ENCODE measurements around the gene MARCO.
A peak's percentile ranks its signal among the peaks of the same experiment; 100 is the strongest.

MARCO gene

GRCh38 chr2:118942031-118942430 lies at the start of gene MARCO:
Gene MARCO (plus strand): TSS chr2:118942194. CDS start chr2:118942301, 107 bp downstream.
- no peak within 1 kb of the TSS for H3K27ac ChIP-seq (ENCODE audit: low read depth, low read length)
- no peak within 1 kb of the TSS for H3K9ac ChIP-seq (ENCODE audit: low read length in 5 of 5)
- no peaks in the 10 kb centered on the region for H3K27me3 ChIP-seq (ENCODE audit: control insufficient read depth in 5 of 5, insufficient read depth in 4 of 5, low read length in 5 of 5)
- no peaks in the 10 kb centered on the region for H3K9me3 ChIP-seq (ENCODE audit: control insufficient read depth in 5 of 5, low read length in 5 of 5)
- H3K4me3 ChIP-seq (ENCODE audit: low read depth in 1 of 5, low read length in 5 of 5): peak within 1 kb of the TSS in 1 of 5 donors; percentile 13
- H3K36me3 ChIP-seq (ENCODE audit: control insufficient read depth in 5 of 5, insufficient read depth in 5 of 5, low read length in 5 of 5): no peaks in the 10 kb centered on the region
- peaks cover 0 to 37% (median 26%) of the 10 kb centered on the region in 5 donors for H3K4me1 ChIP-seq (ENCODE audit: control insufficient read depth in 5 of 5, insufficient read depth in 5 of 5, low read length in 5 of 5)

- H3K4me1 ChIP-seq (ENCODE audit: control insufficient read depth in 5 of 5, insufficient read depth in 5 of 5, low read length in 5 of 5): no peaks in the 10 kb centered on the region
- H3K4me3 ChIP-seq (ENCODE audit: low read depth in 1 of 5, low read length in 5 of 5): no peak overlapping the region
- H3K27me3 ChIP-seq (ENCODE audit: control insufficient read depth in 5 of 5, insufficient read depth in 4 of 5, low read length in 5 of 5): no peaks in the 10 kb centered on the region
- H3K9ac ChIP-seq (ENCODE audit: low read length in 5 of 5): no peak overlapping the region
- H3K9me3 ChIP-seq (ENCODE audit: control insufficient read depth in 5 of 5, low read length in 5 of 5): peaks cover 2 to 29% (median 12%) of the 10 kb centered on the region in 5 donors
- H3K36me3 ChIP-seq (ENCODE audit: control insufficient read depth in 5 of 5, insufficient read depth in 5 of 5, low read length in 5 of 5): no peaks in the 10 kb centered on the region
- H3K27ac ChIP-seq (ENCODE audit: low read depth, low read length): no peak overlapping the region
These were observed 48.9 kb upstream of the MARCO start for GRCh38 chr2:118893100-118893499.

- H3K9me3 ChIP-seq (ENCODE audit: control insufficient read depth in 5 of 5, low read length in 5 of 5): peaks cover 0 to 3% (median 0%) of the 10 kb centered on the region in 5 donors
- H3K9ac ChIP-seq (ENCODE audit: low read length in 5 of 5): no peak overlapping the region
- no peak overlapping the region for H3K27ac ChIP-seq (ENCODE audit: low read depth, low read length)
These were observed 39.5 kb upstream of the MARCO start for GRCh38 chr2:118902266-118903028.

GRCh38 chr2:118903029-118903351 lies 39.0 kb upstream of the MARCO start:
- Histone ChIP-seq H3K36me3 (ENCODE audit: control insufficient read depth in 5 of 5, insufficient read depth in 5 of 5, low read length in 5 of 5) (no peaks in the 10 kb centered on the region), H3K4me3 (ENCODE audit: low read depth in 1 of 5, low read length in 5 of 5) (no peak overlapping the region), H3K9me3 (ENCODE audit: control insufficient read depth in 5 of 5, low read length in 5 of 5) (peaks cover 0 to 3% (median 0%) of the 10 kb centered on the region in 5 donors), H3K4me1 (ENCODE audit: control insufficient read depth in 5 of 5, insufficient read depth in 5 of 5, low read length in 5 of 5) (peaks cover 0 to 31% (median 14%) of the 10 kb centered on the region in 5 donors), H3K9ac (ENCODE audit: low read length in 5 of 5) (no peak overlapping the region), H3K27ac (ENCODE audit: low read depth, low read length) (no peak overlapping the region), H3K27me3 (ENCODE audit: control insufficient read depth in 5 of 5, insufficient read depth in 4 of 5, low read length in 5 of 5) (no peaks in the 10 kb centered on the region)

More at GRCh38 chr2:118902266-118903028, 39.5 kb upstream of the MARCO start:
- peak overlapping the region in 1 of 5 donors; percentile 22 for H3K4me3 ChIP-seq (ENCODE audit: low read depth in 1 of 5, low read length in 5 of 5)
- peaks cover 0 to 31% (median 14%) of the 10 kb centered on the region in 5 donors for H3K4me1 ChIP-seq (ENCODE audit: control insufficient read depth in 5 of 5, insufficient read depth in 5 of 5, low read length in 5 of 5)
- no peaks in the 10 kb centered on the region for H3K27me3 ChIP-seq (ENCODE audit: control insufficient read depth in 5 of 5, insufficient read depth in 4 of 5, low read length in 5 of 5)
- H3K36me3 ChIP-seq (ENCODE audit: control insufficient read depth in 5 of 5, insufficient read depth in 5 of 5, low read length in 5 of 5): no peaks in the 10 kb centered on the region

- Histone ChIP-seq H3K9me3 (ENCODE audit: control insufficient read depth in 5 of 5, low read length in 5 of 5) (peaks cover 0 to 3% (median 0%) of the 10 kb centered on the region in 5 donors), H3K27me3 (ENCODE audit: control insufficient read depth in 5 of 5, insufficient read depth in 4 of 5, low read length in 5 of 5) (no peaks in the 10 kb centered on the region), H3K4me1 (ENCODE audit: control insufficient read depth in 5 of 5, insufficient read depth in 5 of 5, low read length in 5 of 5) (peaks cover 0 to 31% (median 14%) of the 10 kb centered on the region in 5 donors), H3K36me3 (ENCODE audit: control insufficient read depth in 5 of 5, insufficient read depth in 5 of 5, low read length in 5 of 5) (no peaks in the 10 kb centered on the region), H3K9ac (ENCODE audit: low read length in 5 of 5) (peak overlapping the region in 1 of 5 donors; percentile 12), H3K27ac (ENCODE audit: low read depth, low read length) (no peak overlapping the region), H3K4me3 (ENCODE audit: low read depth in 1 of 5, low read length in 5 of 5) (no peak overlapping the region)
These were observed 38.2 kb upstream of the MARCO start for GRCh38 chr2:118903551-118904479.

- H3K4me1 ChIP-seq (ENCODE audit: control insufficient read depth in 5 of 5, insufficient read depth in 5 of 5, low read length in 5 of 5): peaks cover 0 to 31% (median 14%) of the 10 kb centered on the region in 5 donors
- H3K27ac ChIP-seq (ENCODE audit: low read depth, low read length): no peak overlapping the region
- H3K4me3 ChIP-seq (ENCODE audit: low read depth in 1 of 5, low read length in 5 of 5): no peak overlapping the region
- H3K36me3 ChIP-seq (ENCODE audit: control insufficient read depth in 5 of 5, insufficient read depth in 5 of 5, low read length in 5 of 5): no peaks in the 10 kb centered on the region
- H3K27me3 ChIP-seq (ENCODE audit: control insufficient read depth in 5 of 5, insufficient read depth in 4 of 5, low read length in 5 of 5): no peaks in the 10 kb centered on the region
- H3K9me3 ChIP-seq (ENCODE audit: control insufficient read depth in 5 of 5, low read length in 5 of 5): peaks cover 0 to 3% (median 0%) of the 10 kb centered on the region in 5 donors
- H3K9ac ChIP-seq (ENCODE audit: low read length in 5 of 5): no peak overlapping the region
These were observed 36.8 kb upstream of the MARCO start for GRCh38 chr2:118905206-118905605.

GRCh38 chr2:118906186-118906585 lies 35.8 kb upstream of the MARCO start:
- no peak overlapping the region for H3K27ac ChIP-seq (ENCODE audit: low read depth, low read length)
- no peaks in the 10 kb centered on the region for H3K36me3 ChIP-seq (ENCODE audit: control insufficient read depth in 5 of 5, insufficient read depth in 5 of 5, low read length in 5 of 5)
- no peak overlapping the region for H3K4me3 ChIP-seq (ENCODE audit: low read depth in 1 of 5, low read length in 5 of 5)
- H3K9ac ChIP-seq (ENCODE audit: low read length in 5 of 5): no peak overlapping the region
- peaks cover 0 to 6% (median 3%) of the 10 kb centered on the region in 5 donors for H3K9me3 ChIP-seq (ENCODE audit: control insufficient read depth in 5 of 5, low read length in 5 of 5)
- peaks cover 0 to 31% (median 14%) of the 10 kb centered on the region in 5 donors for H3K4me1 ChIP-seq (ENCODE audit: control insufficient read depth in 5 of 5, insufficient read depth in 5 of 5, low read length in 5 of 5)
- H3K27me3 ChIP-seq (ENCODE audit: control insufficient read depth in 5 of 5, insufficient read depth in 4 of 5, low read length in 5 of 5): no peaks in the 10 kb centered on the region

GRCh38 chr2:118907759-118908158 lies 34.2 kb upstream of the MARCO start:
- Histone ChIP-seq H3K27me3 (ENCODE audit: control insufficient read depth in 5 of 5, insufficient read depth in 4 of 5, low read length in 5 of 5) (no peaks in the 10 kb centered on the region), H3K27ac (ENCODE audit: low read depth, low read length) (no peak overlapping the region), H3K4me1 (ENCODE audit: control insufficient read depth in 5 of 5, insufficient read depth in 5 of 5, low read length in 5 of 5) (peaks cover 0 to 21% (median 14%) of the 10 kb centered on the region in 5 donors), H3K36me3 (ENCODE audit: control insufficient read depth in 5 of 5, insufficient read depth in 5 of 5, low read length in 5 of 5) (no peaks in the 10 kb centered on the region), H3K9ac (ENCODE audit: low read length in 5 of 5) (no peak overlapping the region), H3K9me3 (ENCODE audit: control insufficient read depth in 5 of 5, low read length in 5 of 5) (peaks cover 0 to 6% (median 3%) of the 10 kb centered on the region in 5 donors), H3K4me3 (ENCODE audit: low read depth in 1 of 5, low read length in 5 of 5) (no peak overlapping the region)

GRCh38 chr2:118909191-118909590 lies 32.8 kb upstream of the MARCO start:
- Histone ChIP-seq H3K27ac (ENCODE audit: low read depth, low read length) (no peak overlapping the region), H3K36me3 (ENCODE audit: control insufficient read depth in 5 of 5, insufficient read depth in 5 of 5, low read length in 5 of 5) (no peaks in the 10 kb centered on the region), H3K4me1 (ENCODE audit: control insufficient read depth in 5 of 5, insufficient read depth in 5 of 5, low read length in 5 of 5) (peaks cover 0 to 16% (median 9%) of the 10 kb centered on the region in 5 donors), H3K27me3 (ENCODE audit: control insufficient read depth in 5 of 5, insufficient read depth in 4 of 5, low read length in 5 of 5) (no peaks in the 10 kb centered on the region), H3K9ac (ENCODE audit: low read length in 5 of 5) (no peak overlapping the region), H3K9me3 (ENCODE audit: control insufficient read depth in 5 of 5, low read length in 5 of 5) (peaks cover 0 to 6% (median 3%) of the 10 kb centered on the region in 5 donors), H3K4me3 (ENCODE audit: low read depth in 1 of 5, low read length in 5 of 5) (no peak overlapping the region)

All from subcutaneous abdominal adipose tissue (tissue), 5 donors.